ENCODE data around the gene OR12D1.

DNA sequence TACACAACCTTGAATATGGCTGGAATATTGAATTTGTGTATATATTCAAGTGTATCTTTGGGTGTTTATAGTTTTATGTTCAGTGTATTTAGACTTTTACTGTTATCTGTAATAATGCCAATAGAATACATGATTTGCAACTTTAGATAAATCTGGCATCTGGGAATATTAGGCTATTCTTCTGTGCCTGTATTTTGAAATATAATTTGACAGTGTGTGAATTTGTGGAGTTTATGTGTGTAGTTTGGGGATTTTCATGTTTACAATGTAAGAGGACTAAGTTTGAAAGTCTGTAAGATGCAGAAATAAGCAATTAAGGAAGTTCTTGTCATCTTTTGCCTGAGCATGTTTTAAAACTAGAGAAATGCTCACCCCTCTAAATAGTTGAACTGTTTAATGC, 24.3 kb downstream of the OR12D1 start, which contains the start of gene OR10C1:
- TF ChIP-seq CTCF (IDR thresholded peaks at IDR 0.05; ENCODE audit: poor library complexity) (no peak), EZH2phosphoT487 (IDR thresholded peaks at IDR 0.05; ENCODE audit: low read depth, severe bottlenecking, unreplicated experiment) (no peak)
